ENCODE data around the gene CREB3L1. TPM values are rescaled to one million over a fixed set of nuclear protein-coding genes. Genes with fewer than 3 reads are reported as not detected.
"Not testable (repeated sequence)": the region's sequence is repeated elsewhere in the genome, so short reads cannot be mapped to it uniquely, and the experiment has no call there.

The CREB3L1 gene
- total RNA-seq, 3 donors from 2014 or later (not counting 1 experiment from before 2014, with no cell fraction given) = not detected

GRCh38 chr11:46302866-46303265 lies 25.4 kb downstream of the CREB3L1 start:
- Mint-ChIP-seq H3K27me3 (ENCODE audit: low read depth in 2 of 2) (peaks cover 3 to 10% of the 10 kb centered on the region in 2 donors), H3K4me1 (peaks cover 0 to 4% of the 10 kb centered on the region in 2 donors), H3K27ac (no peak overlapping the region), H3K36me3 (no peaks in the 10 kb centered on the region), H3K9me3 (no peaks in the 10 kb centered on the region), H3K4me3 (no peak overlapping the region)
- DNase-seq (no peak), ATAC-seq (no peak)
- 71% methylated on average over 7 of the region's 7 CpGs for WGBS (ENCODE audit: insufficient coverage)
- H3K4me3 ChIP-seq (ENCODE audit: low read length) = no peak overlapping the region
- H3K9me3 ChIP-seq (ENCODE audit: control insufficient read depth, insufficient read depth, low read length) = no peaks in the 10 kb centered on the region
- H3K27me3 ChIP-seq (ENCODE audit: control insufficient read depth, insufficient read depth, low read length) = no peaks in the 10 kb centered on the region
- H3K27ac ChIP-seq (ENCODE audit: low read length) = no peak overlapping the region
- intact Hi-C loops (cut with micrococcal nuclease) = no loop called here
- H3K4me1 ChIP-seq (ENCODE audit: control insufficient read depth, insufficient read depth, low read length) = peaks cover 10% of the 10 kb centered on the region
- TF ChIP-seq CTCF (IDR thresholded peaks at IDR 0.05) = no peak
- H3K36me3 ChIP-seq (ENCODE audit: control insufficient read depth, insufficient read depth, low read length) = no peaks in the 10 kb centered on the region

GRCh38 chr11:46304036-46304435 lies 26.6 kb downstream of the CREB3L1 start:
- H3K4me3 Mint-ChIP-seq; H3K27me3 ChIP-seq (ENCODE audit: control insufficient read depth, insufficient read depth, low read length); DNase-seq; intact Hi-C loops (cut with micrococcal nuclease); H3K4me3 ChIP-seq (ENCODE audit: low read length); H3K9me3 ChIP-seq (ENCODE audit: control insufficient read depth, insufficient read depth, low read length); H3K27ac Mint-ChIP-seq; H3K36me3 Mint-ChIP-seq; H3K27ac ChIP-seq (ENCODE audit: low read length); H3K9me3 Mint-ChIP-seq; H3K27me3 Mint-ChIP-seq (ENCODE audit: low read depth in 2 of 2); ATAC-seq; H3K4me1 Mint-ChIP-seq; H3K36me3 ChIP-seq (ENCODE audit: control insufficient read depth, insufficient read depth, low read length): not testable (repeated sequence)
- 94% methylated on average over 12 of the region's 12 CpGs for WGBS (ENCODE audit: insufficient coverage)
- H3K4me1 ChIP-seq (ENCODE audit: control insufficient read depth, insufficient read depth, low read length) = peaks cover 22% of the 10 kb centered on the region

GRCh38 chr11:46304605-46305179 lies 27.2 kb downstream of the CREB3L1 start:
- 92% methylated on average over 9 of the region's 10 CpGs for WGBS (ENCODE audit: insufficient coverage)

GRCh38 chr11:46305295-46305694 lies 27.8 kb downstream of the CREB3L1 start:
- Histone ChIP-seq H3K4me3 (ENCODE audit: low read length) (no peak overlapping the region), H3K9me3 (ENCODE audit: control insufficient read depth, insufficient read depth, low read length) (no peaks in the 10 kb centered on the region), H3K4me1 (ENCODE audit: control insufficient read depth, insufficient read depth, low read length) (peaks cover 25% of the 10 kb centered on the region), H3K27me3 (ENCODE audit: control insufficient read depth, insufficient read depth, low read length) (no peaks in the 10 kb centered on the region), H3K36me3 (ENCODE audit: control insufficient read depth, insufficient read depth, low read length) (no peaks in the 10 kb centered on the region), H3K27ac (ENCODE audit: low read length) (no peak overlapping the region)
- H3K27me3 Mint-ChIP-seq (ENCODE audit: low read depth in 2 of 2) = no peaks in the 10 kb centered on the region
- no peak overlapping the region for H3K27ac Mint-ChIP-seq
- no peaks in the 10 kb centered on the region for H3K9me3 Mint-ChIP-seq
- intact Hi-C loops (cut with micrococcal nuclease) = no loop called here
- H3K4me3 Mint-ChIP-seq = no peak overlapping the region
- WGBS (ENCODE audit: insufficient coverage) = 83% methylated on average over 4 of the region's 6 CpGs
- no peaks in the 10 kb centered on the region for H3K36me3 Mint-ChIP-seq
- ATAC-seq (peak in 2 of 3 donors; percentile 39 to 41), DNase-seq (peak in 1 of 2 donors; percentile 56)
- H3K4me1 Mint-ChIP-seq = peaks cover 0 to 9% of the 10 kb centered on the region in 2 donors
- TF ChIP-seq CTCF (IDR thresholded peaks at IDR 0.05) = no peak

More at GRCh38 chr11:46304605-46305179, 27.2 kb downstream of the CREB3L1 start:
- Histone ChIP-seq H3K4me1 (ENCODE audit: control insufficient read depth, insufficient read depth, low read length) (peaks cover 24% of the 10 kb centered on the region), H3K27me3 (ENCODE audit: control insufficient read depth, insufficient read depth, low read length) (no peaks in the 10 kb centered on the region), H3K9me3 (ENCODE audit: control insufficient read depth, insufficient read depth, low read length) (no peaks in the 10 kb centered on the region), H3K27ac (ENCODE audit: low read length) (no peak overlapping the region), H3K36me3 (ENCODE audit: control insufficient read depth, insufficient read depth, low read length) (no peaks in the 10 kb centered on the region), H3K4me3 (ENCODE audit: low read length) (no peak overlapping the region)
- H3K9me3 Mint-ChIP-seq = no peaks in the 10 kb centered on the region
- peaks cover 0 to under 1% of the 10 kb centered on the region in 2 donors for H3K27me3 Mint-ChIP-seq (ENCODE audit: low read depth in 2 of 2)
- TF ChIP-seq CTCF (IDR thresholded peaks at IDR 0.05) = no peak
- ATAC-seq = no peak
- no peaks in the 10 kb centered on the region for H3K36me3 Mint-ChIP-seq
- H3K4me1 Mint-ChIP-seq = peaks cover 0 to 9% of the 10 kb centered on the region in 2 donors
- no peak for DNase-seq
- H3K4me3 Mint-ChIP-seq = no peak overlapping the region
- no peak overlapping the region for H3K27ac Mint-ChIP-seq
- intact Hi-C loops (cut with micrococcal nuclease) = no loop called here

All from natural killer cell (primary cell).